ENCODE results near the gene RHAG.
"Not testable (repeated sequence)": the region's sequence is repeated elsewhere in the genome, so short reads cannot be mapped to it uniquely, and the experiment has no call there.

RHAG gene

DNA sequence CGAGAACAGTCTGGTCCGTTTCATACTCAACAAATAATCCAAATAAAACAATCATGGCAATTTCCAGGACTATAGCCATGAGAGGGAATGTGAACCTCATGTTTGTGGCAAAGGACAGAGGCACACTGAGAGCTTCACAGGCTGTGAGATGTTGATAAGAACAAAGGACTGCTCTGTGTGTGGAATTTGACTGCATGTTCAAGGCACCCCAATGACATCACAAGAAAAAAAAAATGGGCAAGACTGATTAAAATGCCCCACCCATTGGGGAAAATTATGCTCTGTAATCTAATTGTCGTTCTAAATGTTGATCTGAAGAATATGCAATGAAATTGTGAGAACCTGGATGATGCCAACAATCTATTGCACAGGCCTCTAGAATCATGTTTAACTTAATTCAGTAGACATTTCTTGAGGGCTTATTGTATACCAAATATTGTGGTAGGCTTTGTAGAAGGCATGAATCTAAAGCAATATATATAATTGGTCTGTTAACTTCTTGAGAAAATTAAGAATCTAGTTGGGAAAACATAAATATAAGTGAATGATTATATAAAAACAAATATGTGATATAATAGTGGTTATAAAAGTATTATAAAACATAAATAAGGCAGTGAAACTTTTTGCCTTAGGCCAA lies at the start of gene RHAG:
Gene RHAG, minus strand, starts transcription at position 127 of the 637 bp plus-strand sequence. Its CDS starts 27 bp downstream, at position 100.
- no peak for DNase-seq (ENCODE audit: low read depth)

DNA sequence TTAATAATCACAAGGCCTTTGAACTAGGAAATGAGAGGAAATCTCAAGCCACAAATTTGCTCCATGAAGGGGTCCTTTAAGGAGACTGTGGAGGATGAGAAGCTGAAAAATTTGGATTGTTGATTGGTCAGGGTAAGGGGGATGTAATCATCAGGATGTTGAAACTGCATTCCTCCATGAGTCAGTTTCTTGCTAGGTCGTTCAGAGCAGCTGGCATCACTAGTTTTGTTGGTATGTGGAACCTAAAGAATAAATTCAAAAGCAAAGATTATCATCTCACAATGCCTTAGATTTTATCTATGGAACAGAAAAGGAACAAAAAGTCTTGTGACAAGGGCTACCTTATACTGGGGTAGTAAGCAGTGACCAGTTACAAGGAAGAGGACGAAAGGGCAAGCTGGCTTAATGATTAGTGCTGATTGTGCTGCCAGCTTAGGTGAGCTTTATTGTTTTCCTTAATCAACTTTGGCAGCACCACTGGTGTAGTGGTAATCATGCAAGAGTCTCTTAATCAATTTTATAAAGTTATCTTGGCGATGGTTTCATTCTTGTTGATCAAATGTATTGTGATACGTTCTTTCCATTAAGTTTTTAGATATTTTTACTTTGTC lies 40.1 kb upstream of the RHAG start:
- DNase-seq (ENCODE audit: low read depth) = no peak

DNA sequence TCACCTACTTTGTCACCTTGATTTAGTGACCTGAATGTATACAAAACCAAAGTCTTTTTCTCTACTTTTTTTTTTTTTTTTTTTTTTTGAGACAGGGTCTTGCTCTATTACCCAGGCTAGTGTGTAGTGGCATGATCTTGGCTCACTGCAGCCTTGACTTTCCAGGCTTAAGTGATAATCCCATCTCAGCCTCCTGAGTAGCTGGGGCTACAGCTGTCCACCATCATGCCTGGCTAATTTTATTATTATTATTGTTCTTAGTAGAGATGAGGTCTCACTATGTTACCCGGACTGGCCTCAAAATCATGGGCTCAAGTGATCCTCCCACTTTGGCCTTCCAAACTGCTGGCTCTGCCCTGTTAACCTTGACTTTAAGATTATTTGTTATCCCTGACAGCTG lies 39.2 kb upstream of the RHAG start:
- no peak for DNase-seq (ENCODE audit: low read depth)

DNA sequence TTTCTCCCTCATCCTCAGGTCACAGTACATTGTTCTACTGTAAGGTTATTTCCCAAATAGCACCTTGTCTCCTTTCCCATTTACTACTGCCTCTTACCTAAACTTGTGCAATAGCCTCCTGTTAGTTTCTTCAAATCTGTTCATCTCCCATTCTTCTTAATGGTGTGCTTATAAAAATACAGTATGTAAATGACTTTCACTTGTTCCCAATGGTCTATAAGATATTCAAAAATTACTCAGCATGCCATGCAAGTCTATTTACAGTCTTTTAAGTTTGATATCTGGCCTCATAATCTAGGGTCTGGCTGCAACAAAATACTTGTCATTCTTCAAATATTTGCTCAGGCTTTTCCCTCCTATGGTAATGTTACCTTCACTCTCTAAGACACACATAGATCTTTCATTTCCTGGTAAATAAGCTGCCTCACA lies 31.5 kb upstream of the RHAG start:
- no peak for DNase-seq (ENCODE audit: low read depth)

DNA sequence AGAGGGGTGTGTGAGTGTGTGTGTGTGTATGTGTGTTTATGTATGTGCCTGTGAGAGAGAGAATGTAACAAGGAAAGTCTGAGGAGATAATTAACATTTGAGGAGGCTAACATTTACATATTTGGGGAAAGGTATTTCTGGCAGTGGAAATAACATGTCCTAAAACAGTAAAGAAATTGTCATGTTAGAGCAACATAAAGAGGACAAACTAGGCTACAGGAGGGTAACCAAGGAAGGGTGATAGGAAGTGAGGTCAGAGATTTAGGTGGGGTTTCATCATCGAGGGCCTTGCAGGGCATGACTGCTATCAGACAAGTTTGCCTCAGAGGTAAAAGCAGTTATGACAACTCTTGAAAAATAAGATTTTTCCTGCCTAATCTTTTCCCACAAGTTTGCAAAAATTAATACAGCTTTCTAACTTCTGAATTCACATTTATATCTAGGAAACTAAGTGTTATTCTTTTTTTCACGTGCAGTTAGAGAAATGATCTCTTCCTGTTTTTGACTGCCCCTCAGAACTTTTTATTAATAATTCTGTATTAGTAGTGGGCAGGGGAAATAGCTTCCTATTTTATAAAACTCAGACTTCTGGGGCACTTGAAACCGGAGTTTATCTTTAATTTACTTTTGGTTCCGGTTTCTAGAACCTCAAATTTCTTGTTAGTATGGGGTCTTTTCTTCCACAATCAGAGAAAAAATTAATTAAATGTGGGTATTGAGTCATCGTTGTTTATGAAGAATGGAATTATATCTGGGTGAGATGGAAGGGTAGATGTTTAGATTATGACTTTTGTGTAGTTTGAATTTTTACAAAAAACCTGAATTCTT lies 30.5 kb upstream of the RHAG start:
- DNase-seq (ENCODE audit: low read depth) = no peak

DNA sequence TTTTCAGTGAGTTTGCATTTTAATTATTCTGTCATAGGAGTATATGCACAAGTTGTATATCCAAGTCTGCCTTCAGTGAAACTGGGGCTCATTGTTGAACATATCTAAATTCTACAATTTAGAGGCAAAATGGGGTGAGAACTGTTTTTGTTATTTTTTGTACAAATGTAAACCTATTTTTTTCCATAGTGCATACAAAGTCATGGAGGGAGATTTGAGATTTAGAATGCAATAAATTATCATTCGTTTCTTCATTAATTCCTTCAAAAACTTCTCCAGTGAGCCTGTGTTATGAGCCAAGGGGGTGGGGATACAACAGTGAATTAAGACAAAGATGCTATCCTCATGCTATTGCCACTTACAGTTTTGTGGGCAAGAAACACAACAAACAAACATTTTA lies 29.8 kb upstream of the RHAG start:
- no peak for DNase-seq (ENCODE audit: low read depth)

DNA sequence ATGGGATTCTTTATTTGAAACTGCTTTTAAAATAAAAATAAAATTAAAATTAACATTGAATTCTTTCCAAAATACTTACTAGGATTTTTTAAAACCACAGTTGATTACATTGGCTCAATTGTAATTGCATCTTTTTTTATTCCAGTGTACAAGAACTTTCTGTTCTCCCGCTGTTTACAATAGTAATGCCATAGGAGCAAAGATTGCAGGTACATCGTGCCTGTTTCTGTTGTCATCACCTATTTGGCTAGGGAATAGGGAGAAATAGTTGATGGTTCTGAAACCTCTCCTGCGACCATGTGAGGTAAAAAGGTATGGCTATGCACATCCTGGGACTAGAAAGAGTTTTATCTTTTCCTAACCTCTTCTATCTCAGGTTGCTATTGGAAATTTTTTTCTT lies 28.2 kb upstream of the RHAG start:
- DNase-seq (ENCODE audit: low read depth) = no peak

DNA sequence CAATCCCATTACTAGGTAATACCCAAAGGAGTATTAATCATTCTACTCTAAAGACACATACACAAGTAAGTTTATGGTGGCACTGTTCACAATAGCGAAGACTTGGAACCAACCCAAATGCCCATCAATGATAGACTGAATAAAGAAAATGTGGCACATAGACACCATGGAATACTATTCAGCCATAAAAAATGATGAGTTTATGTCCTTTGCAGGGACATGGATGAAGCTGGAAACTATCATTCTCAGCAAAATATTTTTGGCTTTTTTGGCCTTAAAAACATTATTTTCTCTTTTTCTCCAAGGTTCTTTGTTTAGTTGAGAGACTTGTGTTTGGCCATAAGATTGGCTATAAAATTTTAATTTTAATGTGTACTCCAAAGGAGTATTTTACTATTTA lies 27.4 kb upstream of the RHAG start:
- DNase-seq (ENCODE audit: low read depth) = not testable (repeated sequence)

DNA sequence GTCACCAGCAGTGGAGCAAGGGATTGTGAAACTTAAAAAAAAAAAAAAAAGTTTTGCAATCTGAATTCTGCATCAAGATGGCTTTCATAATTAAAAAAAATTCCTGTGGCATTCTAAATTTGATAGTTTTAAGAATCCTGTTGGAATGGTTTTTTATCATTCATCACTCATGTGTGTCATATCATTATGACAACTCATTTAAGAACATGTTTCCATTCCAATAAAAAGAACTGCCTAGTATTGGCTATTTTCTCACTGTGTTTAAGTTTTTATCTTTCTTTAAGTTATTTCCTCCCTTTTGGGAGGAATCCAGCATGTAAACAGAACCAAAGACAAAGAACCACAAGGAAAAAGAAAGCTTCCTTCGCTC lies 26.2 kb upstream of the RHAG start:
- DNase-seq (ENCODE audit: low read depth) = no peak

DNA sequence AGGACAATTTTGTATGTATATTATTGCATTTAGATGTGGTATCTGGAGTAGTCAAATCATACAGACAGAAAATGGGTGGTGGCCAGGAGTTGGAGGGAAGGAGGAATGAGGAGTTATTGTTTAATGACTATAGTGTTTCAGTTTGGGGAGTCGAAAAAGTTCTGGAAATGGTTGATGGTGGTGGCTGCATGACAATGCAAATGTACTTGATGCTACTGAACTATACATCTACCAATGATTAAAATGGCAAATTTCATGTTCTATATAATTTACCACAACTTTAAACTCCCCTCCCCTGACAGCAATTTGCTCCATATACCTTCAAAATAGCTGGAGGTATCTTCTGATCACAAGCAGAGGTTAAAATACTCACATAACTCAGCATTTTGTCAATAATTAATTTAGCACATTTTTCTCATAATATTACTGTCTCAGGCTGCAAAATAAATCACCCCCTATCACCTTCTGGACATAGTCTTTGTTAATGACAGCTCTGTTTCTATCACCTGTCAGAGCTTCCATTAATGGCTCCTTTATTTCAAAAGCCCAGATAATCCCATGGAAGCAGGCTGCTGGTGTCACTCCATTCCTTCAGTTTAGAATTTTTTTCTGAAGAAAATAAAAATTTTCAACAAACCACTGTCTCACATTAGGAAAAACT lies 25.7 kb upstream of the RHAG start:
- no peak for DNase-seq (ENCODE audit: low read depth)

DNA sequence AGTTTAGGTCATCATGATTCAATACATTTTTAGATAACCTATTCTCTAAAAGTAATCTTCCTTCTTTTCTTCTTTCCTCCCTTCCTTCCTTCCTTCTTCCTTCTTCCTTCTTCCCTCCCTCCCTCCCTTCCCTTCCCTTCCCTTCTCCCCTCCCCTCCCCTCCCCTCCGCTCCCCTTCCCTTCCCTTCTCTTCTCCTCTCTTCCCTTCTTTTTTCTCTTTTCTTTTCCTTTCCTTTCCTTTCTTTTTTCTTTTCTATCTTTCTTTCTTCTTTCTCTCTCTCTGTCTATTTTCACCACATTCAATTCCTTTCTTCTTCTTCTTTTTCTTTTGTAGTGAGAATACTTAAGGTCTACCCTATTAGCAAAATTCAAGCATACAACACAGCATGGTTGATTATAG lies 17.3 kb upstream of the RHAG start:
- DNase-seq (ENCODE audit: low read depth) = no peak

DNA sequence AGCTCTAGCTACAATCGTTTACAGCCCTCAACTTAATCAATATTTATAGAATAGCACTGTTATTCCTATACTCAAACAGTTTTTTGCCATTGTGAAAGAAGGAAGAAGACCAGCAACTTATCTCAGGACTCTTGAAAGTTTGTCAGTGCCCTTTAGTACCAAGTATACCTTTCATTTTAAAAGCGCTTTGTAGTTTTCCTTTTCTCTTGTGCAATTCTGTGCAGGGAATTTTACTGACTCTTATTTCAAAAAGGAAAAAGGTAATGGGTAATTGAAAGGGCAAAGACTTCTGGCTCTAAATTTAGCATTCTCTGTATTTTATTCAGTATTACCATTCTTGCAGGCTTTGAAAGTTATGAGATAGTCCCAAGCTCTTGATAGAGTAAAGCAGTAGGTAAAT lies 16.8 kb upstream of the RHAG start:
- DNase-seq (ENCODE audit: low read depth) = no peak

DNA sequence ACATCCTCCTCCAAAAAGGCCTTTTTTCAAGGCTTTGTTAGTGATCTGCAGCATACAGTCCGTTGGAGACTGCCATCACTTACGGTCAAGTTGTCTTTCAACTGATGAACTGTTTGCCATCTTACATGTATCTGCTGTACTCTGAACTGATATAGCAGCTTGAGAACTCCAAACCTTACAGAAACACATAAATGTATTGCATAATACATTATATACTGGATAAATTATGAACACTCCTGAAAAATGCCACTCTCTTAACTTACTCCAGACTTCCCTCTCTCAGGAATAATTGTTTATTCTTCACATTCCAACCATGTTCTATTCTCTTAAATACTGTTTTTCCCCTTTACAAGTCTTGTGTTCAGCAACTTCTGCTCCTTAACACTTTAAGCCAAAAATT lies 14.6 kb upstream of the RHAG start:
- no peak for DNase-seq (ENCODE audit: low read depth)

DNA sequence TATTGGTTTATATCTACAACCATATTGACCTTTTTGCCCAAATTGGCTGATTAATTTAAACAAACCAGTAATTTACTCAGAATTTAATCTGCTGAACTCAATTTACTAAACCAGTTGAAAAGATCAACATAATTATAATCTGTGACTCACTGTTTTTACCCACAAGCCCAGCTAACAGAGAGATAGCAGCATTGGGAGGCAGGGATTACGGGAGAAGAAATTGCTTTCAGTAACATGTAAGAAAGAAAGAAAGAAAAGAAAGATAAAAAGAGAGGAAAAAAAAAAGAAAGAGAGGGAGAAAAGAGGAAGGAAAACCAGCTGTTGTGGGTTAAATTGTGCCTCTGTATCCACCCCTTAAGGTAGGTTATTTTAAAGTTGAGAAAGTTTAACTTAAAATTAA lies 13.3 kb upstream of the RHAG start:
- no peak for DNase-seq (ENCODE audit: low read depth)

DNA sequence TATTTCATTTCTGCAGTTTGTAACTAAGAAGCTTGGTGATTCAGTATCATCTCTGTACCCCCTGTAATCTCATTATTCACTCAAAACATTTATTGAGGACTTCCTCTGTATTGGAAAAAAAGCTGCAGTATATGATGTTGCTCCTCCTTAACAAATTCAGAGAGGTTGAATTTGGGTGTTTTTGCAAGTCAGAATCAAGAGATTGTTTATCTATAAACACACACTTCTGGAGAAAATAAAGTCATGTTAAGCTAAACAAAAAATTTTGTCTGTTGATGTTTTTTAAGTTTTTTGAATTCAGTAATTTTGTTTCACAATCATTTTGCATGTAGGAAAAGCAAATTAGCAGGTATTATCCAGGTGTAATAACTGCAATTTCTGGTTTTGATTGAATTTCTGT lies 11.4 kb upstream of the RHAG start:
- DNase-seq (ENCODE audit: low read depth) = no peak

DNA sequence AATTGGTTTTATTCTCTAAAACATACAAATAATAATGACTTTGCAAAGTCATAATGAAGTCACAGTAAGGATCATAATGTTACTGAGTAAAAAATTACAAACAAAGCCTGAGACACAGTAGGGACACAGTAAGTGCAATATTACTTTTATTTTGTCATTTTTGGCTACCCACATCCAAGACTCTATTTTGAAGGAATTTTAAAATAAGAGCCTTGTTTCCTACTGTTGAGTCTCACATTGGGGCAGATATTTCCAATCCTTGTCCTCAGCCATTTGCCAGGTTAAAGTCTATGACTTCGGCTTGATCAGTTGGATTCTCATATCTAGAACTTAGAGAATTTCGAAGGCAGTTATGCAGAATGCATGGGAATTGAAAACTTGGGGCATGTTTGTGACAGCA lies 10.8 kb upstream of the RHAG start:
- no peak for DNase-seq (ENCODE audit: low read depth)

DNA sequence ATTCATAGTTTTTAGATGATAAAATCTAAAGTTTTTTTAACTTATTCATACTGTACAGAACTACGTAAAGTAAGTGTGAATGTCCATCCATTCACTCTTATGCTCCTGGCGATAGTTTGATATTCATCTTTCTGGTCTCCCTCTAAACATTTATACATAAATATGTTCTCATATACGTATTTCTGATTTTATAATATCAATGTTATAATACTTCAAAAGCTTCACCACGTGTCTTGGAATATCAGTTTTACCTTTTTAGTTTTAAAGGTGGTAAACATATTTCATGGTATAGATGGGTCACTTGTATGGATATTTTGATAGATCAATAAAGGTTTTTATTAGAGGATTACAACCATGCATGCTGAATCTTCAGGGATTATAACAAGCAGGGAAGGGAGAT lies 10.3 kb upstream of the RHAG start:
- DNase-seq (ENCODE audit: low read depth) = no peak

DNA sequence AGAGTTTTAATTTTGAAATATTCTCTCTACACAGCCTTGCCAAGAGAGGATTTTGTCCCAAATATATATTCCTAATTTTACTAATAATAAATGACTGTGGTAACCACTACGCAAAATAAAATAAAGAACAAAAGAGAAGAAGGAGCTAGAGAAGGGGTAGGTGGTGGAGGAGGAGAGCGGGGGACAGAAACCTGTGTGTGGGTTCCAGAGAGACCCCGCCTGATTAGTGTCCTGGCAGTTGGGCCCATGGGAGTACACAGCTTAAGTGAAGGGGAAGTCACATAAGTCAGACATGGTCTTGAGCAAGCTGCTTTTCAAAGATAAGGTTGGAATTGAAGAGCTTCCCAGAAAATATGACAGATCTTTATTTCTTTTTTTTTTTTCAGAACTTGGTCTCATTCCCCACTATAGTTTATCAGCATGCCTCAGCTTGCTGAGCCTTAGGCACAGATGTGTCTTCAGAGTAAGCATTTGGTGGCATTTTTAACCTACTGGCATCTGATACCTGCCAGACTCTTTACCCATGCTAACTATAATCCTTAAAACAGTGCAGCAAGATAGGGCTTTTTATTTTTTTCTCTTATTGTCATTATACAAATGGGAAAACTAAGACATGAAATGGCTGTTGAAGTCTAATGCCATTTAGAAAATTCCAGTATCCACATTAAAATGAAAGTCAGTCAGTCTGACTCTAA lies 9.6 kb upstream of the RHAG start:
- DNase-seq (ENCODE audit: low read depth) = no peak

DNA sequence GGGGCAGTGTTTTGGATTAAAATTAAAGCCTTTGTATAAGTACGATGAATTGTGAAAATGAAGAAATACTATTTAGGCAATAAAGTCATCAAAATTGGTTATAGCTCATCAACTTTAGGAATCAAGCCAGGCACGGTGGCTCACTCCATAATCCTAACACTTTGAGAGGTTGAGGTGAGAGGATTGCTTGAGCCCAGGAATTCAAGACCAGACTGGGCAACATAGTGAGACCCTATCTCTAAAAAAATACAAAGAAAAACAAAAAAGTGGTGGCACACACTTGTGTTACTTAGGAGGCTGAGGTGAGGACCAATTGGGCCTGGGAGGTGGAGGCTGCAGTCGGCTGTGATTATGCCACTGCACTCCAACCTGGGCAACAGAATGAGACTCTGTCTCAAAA lies 8.5 kb upstream of the RHAG start:
- DNase-seq (ENCODE audit: low read depth) = no peak

DNA sequence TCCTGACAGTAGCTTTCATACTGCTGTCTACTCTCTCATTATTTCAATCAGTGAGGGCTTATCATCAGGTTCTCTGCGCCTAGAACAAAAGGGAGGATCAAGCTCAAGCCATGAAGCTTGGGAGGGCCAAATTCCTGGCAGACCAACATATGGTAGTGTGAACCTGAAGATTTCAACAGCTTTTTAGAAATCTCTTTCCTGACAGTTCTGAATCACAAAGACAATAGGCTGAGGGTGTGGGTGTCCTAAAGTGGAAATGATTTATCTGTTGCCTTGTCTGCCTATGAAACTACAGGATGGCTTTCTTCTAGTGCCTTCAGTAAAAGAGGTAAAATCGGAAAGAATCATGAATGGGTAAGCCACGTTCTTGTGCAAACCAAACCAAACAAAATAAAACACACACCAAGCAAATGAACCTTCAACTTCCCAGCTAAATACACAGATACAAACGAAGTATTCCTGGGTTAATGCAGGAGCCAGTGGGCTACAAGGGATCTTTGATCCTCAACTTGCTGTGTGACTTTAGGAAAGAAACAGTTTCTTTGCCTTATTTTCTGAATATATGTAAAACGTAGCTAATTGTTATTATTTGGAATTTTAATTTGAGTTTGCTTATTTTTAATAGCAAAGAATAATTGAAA lies 2.7 kb upstream of the RHAG start:
- no peak for DNase-seq (ENCODE audit: low read depth)

DNA sequence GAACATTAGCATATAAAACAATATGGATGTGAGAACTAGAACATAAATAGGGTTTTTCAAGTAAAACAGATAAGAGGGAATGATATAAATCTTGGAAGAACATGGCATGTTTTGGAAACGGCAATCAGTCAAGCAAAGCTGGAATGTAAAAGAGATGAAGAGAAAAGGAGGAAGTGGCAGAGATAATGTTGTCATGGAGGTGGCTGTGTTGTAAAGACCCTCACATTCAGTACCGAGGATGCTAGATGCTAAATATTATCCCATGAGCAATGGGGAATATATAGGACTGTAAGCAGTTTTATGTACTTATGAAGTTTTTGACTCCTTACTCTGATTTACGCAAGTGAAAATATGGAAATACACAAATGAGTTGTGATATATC lies 702 bp upstream of the RHAG start:
- no peak for DNase-seq (ENCODE audit: low read depth)
